Liver (tissue), 3 donors: ENCODE measurements around the gene ALDH3B2.

ENCODE experiments used
- ATF3 ChIP-seq: IDR thresholded peaks from 2 replicates; pipeline ENCODE4 v1.6.1; 2016; ENCODE audit warnings: antibody characterized with exemption
- CTCF ChIP-seq: fragments of 150-350 bp; IDR thresholded peaks from 2 replicates; pipeline ENCODE4 v1.5.1; 2017; ENCODE audit warnings: improper control_type of control experiment, low read depth, low read length; ENCODE audit not compliant: missing input control
- FOXA2 ChIP-seq: IDR thresholded peaks from 2 replicates; pipeline ENCODE4 v1.6.1; 2016; ENCODE audit warnings: antibody characterized with exemption
- GABPA ChIP-seq, 2 donors: IDR thresholded peaks in 1 of 2; conservative IDR thresholded peaks in 1 of 2; 2 replicates each; pipeline ENCODE4 v1.6.1; 2016; ENCODE audit warnings: antibody characterized with exemption in 2 of 2, mild to moderate bottlenecking in 1 of 2, moderate library complexity in 1 of 2
- JUND ChIP-seq, 2 donors: IDR thresholded peaks; 2 replicates each; pipeline ENCODE4 v1.6.1; 2016; ENCODE audit warnings: antibody characterized with exemption in 2 of 2
- MAX ChIP-seq: IDR thresholded peaks from 2 replicates; pipeline ENCODE4 v1.6.1; 2016; ENCODE audit warnings: antibody characterized with exemption
- NR2F2 ChIP-seq: IDR thresholded peaks from 2 replicates; pipeline ENCODE4 v1.6.1; 2016; ENCODE audit warnings: antibody characterized with exemption
- RAD21 ChIP-seq, 2 donors: IDR thresholded peaks; 2 replicates each; pipeline ENCODE4 v1.6.1; 2016; ENCODE audit warnings: antibody characterized with exemption in 2 of 2, mild to moderate bottlenecking in 2 of 2
- REST ChIP-seq: IDR thresholded peaks from 2 replicates; pipeline ENCODE4 v1.6.1; 2016; ENCODE audit warnings: antibody characterized with exemption, mild to moderate bottlenecking
- RXRA ChIP-seq, 2 donors: IDR thresholded peaks; 2 replicates each; pipeline ENCODE4 v1.6.1; 2017 to 2018; ENCODE audit warnings: antibody characterized with exemption in 2 of 2, mild to moderate bottlenecking in 1 of 2
- SP1 ChIP-seq: IDR thresholded peaks from 2 replicates; pipeline ENCODE4 v1.6.1; 2018; ENCODE audit warnings: antibody characterized with exemption, mild to moderate bottlenecking
- TAF1 ChIP-seq: conservative IDR thresholded peaks from 2 replicates; pipeline ENCODE4 v1.6.1; 2016; ENCODE audit warnings: antibody characterized with exemption, mild to moderate bottlenecking
- YY1 ChIP-seq: IDR thresholded peaks from 2 replicates; pipeline ENCODE4 v1.6.1; 2016; ENCODE audit warnings: antibody characterized with exemption, mild to moderate bottlenecking
- ZBTB33 ChIP-seq: IDR thresholded peaks from 2 replicates; pipeline ENCODE4 v1.6.1; 2016; ENCODE audit warnings: antibody characterized with exemption
- donor health status: healthy.
- donor health status: healthy.

- TF ChIP-seq ZBTB33 (no peak), TAF1 (no peak), CTCF (no peak), JUND (IDR thresholded peaks at IDR 0.05) (no peak), RAD21 (IDR thresholded peaks at IDR 0.05) (no peak), YY1 (no peak), ATF3 (no peak), RXRA (IDR thresholded peaks at IDR 0.05) (no peak), REST (no peak), GABPA (IDR thresholded peaks at IDR 0.05 in 1 of 2, conservative IDR thresholded peaks at IDR 0.05 in 1 of 2) (no peak), SP1 (no peak), NR2F2 (no peak), MAX (no peak), FOXA2 (no peak)
Observed at GRCh38 chr11:67657300-67657699, 17.1 kb downstream of the ALDH3B2 start.
